Neural cell (in vitro differentiated cells): ENCODE data around the gene SARNP.

Source experiments
- EP300 ChIP-seq: fragments of 450-650 bp; conservative IDR thresholded peaks from 2 replicates; pipeline ENCODE4 v1.6.1; 2014; ENCODE audit warnings: antibody characterized with exemption, mild to moderate bottlenecking, moderate library complexity; ENCODE audit not compliant: poor library complexity, severe bottlenecking
- EZH2 ChIP-seq: fragments of 200-600, 300-800 bp; shearing (Covaris generic), sonication (generic); IDR thresholded peaks from 2 replicates; pipeline ENCODE4 v1.6.1; 2014; ENCODE audit warnings: antibody characterized with exemption, low read length, borderline replicate concordance, mild to moderate bottlenecking; ENCODE audit not compliant: insufficient read depth, poor library complexity, severe bottlenecking
- POLR2AphosphoS5 ChIP-seq: IDR thresholded peaks from 2 replicates; pipeline ENCODE4 v1.6.1; 2012
- RAD21 ChIP-seq: fragments of 450-650 bp; conservative IDR thresholded peaks from 2 replicates; pipeline ENCODE4 v1.6.1; 2014; ENCODE audit warnings: antibody characterized with exemption, mild to moderate bottlenecking, moderate library complexity
- SMC3 ChIP-seq: fragments of 450-650 bp; conservative IDR thresholded peaks from 2 replicates; pipeline ENCODE4 v1.6.1; 2014; ENCODE audit warnings: antibody characterized with exemption, mild to moderate bottlenecking, moderate library complexity; ENCODE audit not compliant: poor library complexity
- TF ChIP-seq, protein P1 (sequence below): fragments of 450-650 bp; IDR thresholded peaks from 2 replicates; pipeline ENCODE4 v1.5.1; 2014; ENCODE audit warnings: antibody characterized with exemption, mild to moderate bottlenecking, moderate library complexity; ENCODE audit not compliant: poor library complexity, severe bottlenecking
- TF ChIP-seq, protein P2 (sequence below): IDR thresholded peaks from 2 replicates; pipeline ENCODE4 v1.6.1; 2012; ENCODE audit warnings: borderline replicate concordance

DNA sequence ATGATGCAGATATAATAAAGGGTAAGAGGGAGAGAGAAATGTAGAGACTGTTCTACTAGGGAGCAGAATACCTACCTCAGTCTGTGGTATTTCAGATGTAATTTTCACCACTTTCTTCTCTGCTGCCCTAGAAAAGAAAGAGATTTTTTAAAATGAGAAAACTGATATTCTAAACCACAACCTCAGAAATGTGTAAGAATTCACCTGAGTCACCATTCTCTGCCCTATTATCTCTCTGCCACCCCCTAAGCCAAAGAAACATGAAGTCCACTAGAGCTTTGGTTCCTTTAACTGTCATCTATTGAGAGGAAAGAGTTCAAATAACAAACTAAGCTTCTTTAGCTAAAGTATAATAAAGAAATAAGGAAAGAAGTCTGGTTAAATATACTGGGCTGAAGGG lies 21.6 kb downstream of the SARNP start:
- TF ChIP-seq, protein P1, sequence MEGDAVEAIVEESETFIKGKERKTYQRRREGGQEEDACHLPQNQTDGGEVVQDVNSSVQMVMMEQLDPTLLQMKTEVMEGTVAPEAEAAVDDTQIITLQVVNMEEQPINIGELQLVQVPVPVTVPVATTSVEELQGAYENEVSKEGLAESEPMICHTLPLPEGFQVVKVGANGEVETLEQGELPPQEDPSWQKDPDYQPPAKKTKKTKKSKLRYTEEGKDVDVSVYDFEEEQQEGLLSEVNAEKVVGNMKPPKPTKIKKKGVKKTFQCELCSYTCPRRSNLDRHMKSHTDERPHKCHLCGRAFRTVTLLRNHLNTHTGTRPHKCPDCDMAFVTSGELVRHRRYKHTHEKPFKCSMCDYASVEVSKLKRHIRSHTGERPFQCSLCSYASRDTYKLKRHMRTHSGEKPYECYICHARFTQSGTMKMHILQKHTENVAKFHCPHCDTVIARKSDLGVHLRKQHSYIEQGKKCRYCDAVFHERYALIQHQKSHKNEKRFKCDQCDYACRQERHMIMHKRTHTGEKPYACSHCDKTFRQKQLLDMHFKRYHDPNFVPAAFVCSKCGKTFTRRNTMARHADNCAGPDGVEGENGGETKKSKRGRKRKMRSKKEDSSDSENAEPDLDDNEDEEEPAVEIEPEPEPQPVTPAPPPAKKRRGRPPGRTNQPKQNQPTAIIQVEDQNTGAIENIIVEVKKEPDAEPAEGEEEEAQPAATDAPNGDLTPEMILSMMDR, result no peak
- TF ChIP-seq SMC3 (no peak), POLR2AphosphoS5 (no peak), EP300 (no peak), EZH2 (no peak), RAD21 (no peak)
- TF ChIP-seq, protein P2, sequence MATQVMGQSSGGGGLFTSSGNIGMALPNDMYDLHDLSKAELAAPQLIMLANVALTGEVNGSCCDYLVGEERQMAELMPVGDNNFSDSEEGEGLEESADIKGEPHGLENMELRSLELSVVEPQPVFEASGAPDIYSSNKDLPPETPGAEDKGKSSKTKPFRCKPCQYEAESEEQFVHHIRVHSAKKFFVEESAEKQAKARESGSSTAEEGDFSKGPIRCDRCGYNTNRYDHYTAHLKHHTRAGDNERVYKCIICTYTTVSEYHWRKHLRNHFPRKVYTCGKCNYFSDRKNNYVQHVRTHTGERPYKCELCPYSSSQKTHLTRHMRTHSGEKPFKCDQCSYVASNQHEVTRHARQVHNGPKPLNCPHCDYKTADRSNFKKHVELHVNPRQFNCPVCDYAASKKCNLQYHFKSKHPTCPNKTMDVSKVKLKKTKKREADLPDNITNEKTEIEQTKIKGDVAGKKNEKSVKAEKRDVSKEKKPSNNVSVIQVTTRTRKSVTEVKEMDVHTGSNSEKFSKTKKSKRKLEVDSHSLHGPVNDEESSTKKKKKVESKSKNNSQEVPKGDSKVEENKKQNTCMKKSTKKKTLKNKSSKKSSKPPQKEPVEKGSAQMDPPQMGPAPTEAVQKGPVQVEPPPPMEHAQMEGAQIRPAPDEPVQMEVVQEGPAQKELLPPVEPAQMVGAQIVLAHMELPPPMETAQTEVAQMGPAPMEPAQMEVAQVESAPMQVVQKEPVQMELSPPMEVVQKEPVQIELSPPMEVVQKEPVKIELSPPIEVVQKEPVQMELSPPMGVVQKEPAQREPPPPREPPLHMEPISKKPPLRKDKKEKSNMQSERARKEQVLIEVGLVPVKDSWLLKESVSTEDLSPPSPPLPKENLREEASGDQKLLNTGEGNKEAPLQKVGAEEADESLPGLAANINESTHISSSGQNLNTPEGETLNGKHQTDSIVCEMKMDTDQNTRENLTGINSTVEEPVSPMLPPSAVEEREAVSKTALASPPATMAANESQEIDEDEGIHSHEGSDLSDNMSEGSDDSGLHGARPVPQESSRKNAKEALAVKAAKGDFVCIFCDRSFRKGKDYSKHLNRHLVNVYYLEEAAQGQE, result no peak
